ENCODE data around the gene TM4SF4.

Gene TM4SF4

GRCh38 chr3:149437710-149438109, 36.8 kb upstream of the TM4SF4 start:
- Histone ChIP-seq H4K20me1 (ENCODE audit: insufficient read depth, low read length) (no peaks in the 10 kb centered on the region), H3K4me2 (ENCODE audit: low read length) (no peak overlapping the region), H3K79me2 (ENCODE audit: low read length) (no peaks in the 10 kb centered on the region), H3K27ac (ENCODE audit: low read length) (no peak overlapping the region), H3K36me3 (replicated peaks; ENCODE audit: low read depth, low read length) (no peaks in the 10 kb centered on the region), H3K27me3 (ENCODE audit: low read depth, low read length) (peaks cover 12% of the 10 kb centered on the region; the same call in 1 of the 2 replicates), H2AFZ (ENCODE audit: low read depth, low read length) (no peak overlapping the region), H3K9ac (ENCODE audit: low read length) (no peak overlapping the region), H3K4me1 (ENCODE audit: low read length) (peaks cover 5% of the 10 kb centered on the region), H3K9me3 (ENCODE audit: insufficient read depth, low read length) (no peaks in the 10 kb centered on the region), H3K4me3 (ENCODE audit: low read length) (no peak overlapping the region)
- no peak for TF ChIP-seq EZH2phosphoT487 (IDR thresholded peaks at IDR 0.05; ENCODE audit: low read depth)
- TF ChIP-seq CTCF (IDR thresholded peaks at IDR 0.05; ENCODE audit: low read depth, low read length): no peak

GRCh38 chr3:149438981-149439380, 35.5 kb upstream of the TM4SF4 start:
- H3K36me3 ChIP-seq (replicated peaks; ENCODE audit: low read depth, low read length): no peaks in the 10 kb centered on the region
- peaks cover 13% of the 10 kb centered on the region for H3K4me1 ChIP-seq (ENCODE audit: low read length)
- H3K79me2 ChIP-seq (ENCODE audit: low read length): no peaks in the 10 kb centered on the region
- no peaks in the 10 kb centered on the region for H3K9me3 ChIP-seq (ENCODE audit: insufficient read depth, low read length)
- H2AFZ ChIP-seq (ENCODE audit: low read depth, low read length): no peak overlapping the region
- TF ChIP-seq CTCF (IDR thresholded peaks at IDR 0.05; ENCODE audit: low read depth, low read length) (no peak), EZH2phosphoT487 (IDR thresholded peaks at IDR 0.05; ENCODE audit: low read depth) (no peak)
- H3K27ac ChIP-seq (ENCODE audit: low read length): no peak overlapping the region
- no peak overlapping the region for H3K4me3 ChIP-seq (ENCODE audit: low read length)
- no peak overlapping the region for H3K4me2 ChIP-seq (ENCODE audit: low read length)
- H3K9ac ChIP-seq (ENCODE audit: low read length): no peak overlapping the region
- H3K27me3 ChIP-seq (ENCODE audit: low read depth, low read length): peaks cover 7% of the 10 kb centered on the region; the same call in 1 of the 2 replicates
- no peaks in the 10 kb centered on the region for H4K20me1 ChIP-seq (ENCODE audit: insufficient read depth, low read length)

- no peak overlapping the region for H3K9ac ChIP-seq (ENCODE audit: low read length)
- H3K79me2 ChIP-seq (ENCODE audit: low read length): no peaks in the 10 kb centered on the region
- no peaks in the 10 kb centered on the region for H4K20me1 ChIP-seq (ENCODE audit: insufficient read depth, low read length)
- H2AFZ ChIP-seq (ENCODE audit: low read depth, low read length): no peak overlapping the region
- H3K27ac ChIP-seq (ENCODE audit: low read length): no peak overlapping the region
- no peaks in the 10 kb centered on the region for H3K36me3 ChIP-seq (replicated peaks; ENCODE audit: low read depth, low read length)
- TF ChIP-seq EZH2phosphoT487 (IDR thresholded peaks at IDR 0.05; ENCODE audit: low read depth) (no peak), CTCF (IDR thresholded peaks at IDR 0.05; ENCODE audit: low read depth, low read length) (no peak)
- peaks cover 13% of the 10 kb centered on the region for H3K4me1 ChIP-seq (ENCODE audit: low read length)
- H3K27me3 ChIP-seq (ENCODE audit: low read depth, low read length): no peaks in the 10 kb centered on the region
- no peaks in the 10 kb centered on the region for H3K9me3 ChIP-seq (ENCODE audit: insufficient read depth, low read length)
- no peak overlapping the region for H3K4me2 ChIP-seq (ENCODE audit: low read length)
- no peak overlapping the region for H3K4me3 ChIP-seq (ENCODE audit: low read length)
Observed at GRCh38 chr3:149441642-149442041, 32.9 kb upstream of the TM4SF4 start.

- Histone ChIP-seq H2AFZ (ENCODE audit: low read depth, low read length) (no peak overlapping the region), H3K27me3 (ENCODE audit: low read depth, low read length) (no peaks in the 10 kb centered on the region), H3K9ac (ENCODE audit: low read length) (no peak overlapping the region), H3K36me3 (replicated peaks; ENCODE audit: low read depth, low read length) (no peaks in the 10 kb centered on the region), H3K4me3 (ENCODE audit: low read length) (no peak overlapping the region), H3K4me1 (ENCODE audit: low read length) (peaks cover 13% of the 10 kb centered on the region), H4K20me1 (ENCODE audit: insufficient read depth, low read length) (no peaks in the 10 kb centered on the region), H3K9me3 (ENCODE audit: insufficient read depth, low read length) (no peaks in the 10 kb centered on the region), H3K27ac (ENCODE audit: low read length) (no peak overlapping the region), H3K79me2 (ENCODE audit: low read length) (no peaks in the 10 kb centered on the region), H3K4me2 (ENCODE audit: low read length) (no peak overlapping the region)
- TF ChIP-seq EZH2phosphoT487 (IDR thresholded peaks at IDR 0.05; ENCODE audit: low read depth): no peak
- no peak for TF ChIP-seq CTCF (IDR thresholded peaks at IDR 0.05; ENCODE audit: low read depth, low read length)
Observed at GRCh38 chr3:149442043-149442442, 32.5 kb upstream of the TM4SF4 start.
